CD4-positive, alpha-beta T cell treated with Interleukin-4 for 4 hours (primary cell): ENCODE data around the gene SLC35E4.
"Not testable (repeated sequence)": the region's sequence is repeated elsewhere in the genome, so short reads cannot be mapped to it uniquely, and the experiment has no call there.

Source experiments
- DNase-seq: peaks from one replicate; pipeline ENCODE4 v3.0.0-alpha.2; 2020

The SLC35E4 gene

GRCh38 chr22:30612789-30613188 is 22.8 kb upstream of the SLC35E4 start:
- no peak for DNase-seq

GRCh38 chr22:30614268-30614667 is 21.3 kb upstream of the SLC35E4 start:
- no peak for DNase-seq

GRCh38 chr22:30614879-30615278 is 20.7 kb upstream of the SLC35E4 start:
- no peak for DNase-seq

- no peak for DNase-seq
Observed at GRCh38 chr22:30615543-30615954, 20.0 kb upstream of the SLC35E4 start.

- no peak for DNase-seq
Observed at GRCh38 chr22:30617819-30618218, 17.8 kb upstream of the SLC35E4 start.

- DNase-seq = not testable (repeated sequence)
Observed at GRCh38 chr22:30619909-30620308, 15.7 kb upstream of the SLC35E4 start.

GRCh38 chr22:30626413-30626812 is 9.2 kb upstream of the SLC35E4 start:
- DNase-seq = no peak

GRCh38 chr22:30627471-30627870 is 8.1 kb upstream of the SLC35E4 start:
- no peak for DNase-seq

- no peak for DNase-seq
Observed at GRCh38 chr22:30628491-30628890, 7.1 kb upstream of the SLC35E4 start.

GRCh38 chr22:30631469-30631868 is 4.1 kb upstream of the SLC35E4 start:
- not testable (repeated sequence) for DNase-seq

- peak; percentile 89 for DNase-seq
Observed at GRCh38 chr22:30634471-30635233, 929 bp upstream of the SLC35E4 start.

GRCh38 chr22:30636226-30637077 is 871 bp downstream of the SLC35E4 start:
- no peak for DNase-seq

GRCh38 chr22:30637701-30638114 is 2.1 kb downstream of the SLC35E4 start:
- DNase-seq = no peak

- no peak for DNase-seq
Observed at GRCh38 chr22:30640361-30640760, 4.8 kb downstream of the SLC35E4 start.

GRCh38 chr22:30640839-30641430 is 5.4 kb downstream of the SLC35E4 start:
- no peak for DNase-seq

GRCh38 chr22:30643055-30643875 is 7.7 kb downstream of the SLC35E4 start:
- DNase-seq = no peak

GRCh38 chr22:30646518-30647160 is 11.1 kb downstream of the SLC35E4 start:
- no peak for DNase-seq

GRCh38 chr22:30647536-30647935 is 12.0 kb downstream of the SLC35E4 start:
- DNase-seq = no peak

GRCh38 chr22:30648825-30649224 is 13.2 kb downstream of the SLC35E4 start:
- DNase-seq = no peak

- peak; percentile 83 for DNase-seq
Observed at GRCh38 chr22:30649430-30650007, 13.9 kb downstream of the SLC35E4 start.

- DNase-seq = no peak
Observed at GRCh38 chr22:30650508-30651116, 15.0 kb downstream of the SLC35E4 start.
